Tibial nerve (tissue), 4 donors: ENCODE data around the gene C1orf115. TPM values are rescaled to one million over a fixed set of nuclear protein-coding genes. Genes with fewer than 3 reads are reported as not detected.
A peak's percentile ranks its signal among the peaks of the same experiment; 100 is the strongest.

Source experiments
- DNase-seq, 2 donors: peaks; one replicate each; pipeline ENCODE4 v3.0.0-alpha.2; 2019; ENCODE audit warnings: low spot score in 2 of 2
- H3K27ac ChIP-seq, 4 donors: fragments of 200-600 bp; sonication (generic) in 3 of 4; one replicate each; pipeline ENCODE4 v1.5.1; 2017 to 2019; ENCODE audit warnings: mild to moderate bottlenecking in 1 of 4
- H3K27me3 ChIP-seq, 2 donors: fragments of 200-600 bp; sonication (generic) in 1 of 2; one replicate each; pipeline versions ENCODE4 v1.5.1 to v1.6.0; 2017 to 2019
- H3K36me3 ChIP-seq, 3 donors: fragments of 200-600 bp; sonication (generic); one replicate each; pipeline ENCODE4 v1.5.1; 2018 to 2019
- H3K4me1 ChIP-seq, 4 donors: fragments of 200-600 bp; sonication (generic) in 3 of 4; one replicate each; pipeline ENCODE4 v1.5.1; 2017 to 2019
- H3K4me3 ChIP-seq, 4 donors: fragments of 200-600 bp; sonication (generic) in 3 of 4; one replicate each; pipeline ENCODE4 v1.5.1; 2017 to 2019; ENCODE audit warnings: mild to moderate bottlenecking in 1 of 4, moderate library complexity in 1 of 4
- H3K9me3 ChIP-seq, 4 donors: fragments of 200-600 bp; sonication (generic) in 3 of 4; one replicate each; pipeline ENCODE4 v1.5.1; 2017 to 2019
- CTCF ChIP-seq, 5 experiments: fragments of 200-600 bp in 3 of 5; fragments of 450-650 bp in 2 of 5; sonication (generic) in 3 of 5; IDR thresholded peaks; one replicate each; pipeline ENCODE4 v1.5.1; 2016 to 2019; ENCODE audit warnings: antibody characterized with exemption in 5 of 5, mild to moderate bottlenecking in 3 of 5, moderate library complexity in 2 of 5
- EP300 ChIP-seq, 2 donors: sonication (generic); formaldehyde crosslinking; IDR thresholded peaks; one replicate each; pipeline ENCODE4 v1.6.1; 2017; ENCODE audit warnings: antibody characterized with exemption in 2 of 2, mild to moderate bottlenecking in 1 of 2
- POLR2A ChIP-seq, 2 donors: fragments of 450-650 bp; IDR thresholded peaks; one replicate each; pipeline ENCODE4 v1.6.1; 2017; ENCODE audit warnings: antibody characterized with exemption in 2 of 2, mild to moderate bottlenecking in 2 of 2, moderate library complexity in 2 of 2
- WGBS, 2 donors: methylation state at CpG; one replicate each; pipeline ENCODE4 v1.1.5; 2018; 5-methylcytosine and 5-hydroxymethylcytosine counted together
- total RNA-seq, 4 donors: library from RNA; depleted of rRNA; stranded (reverse); fragments of >200 nt; gene quantifications; one replicate each; pipeline ENCODE4 v1.1.0, GENCODE V29; 2016

C1orf115 gene
- total RNA-seq, 4 donors from 2014 or later = 21.2 to 34.3 (median 28.8) TPM

GRCh38 chr1:220684890-220685289 lies 5.3 kb upstream of the C1orf115 start:
- WGBS, 2 donors = 49 to 53% methylated on average over 4 of the region's 4 CpGs
- no peaks in the 10 kb centered on the region for H3K9me3 ChIP-seq
- H3K27me3 ChIP-seq = peaks cover 0 to 15% of the 10 kb centered on the region in 2 donors

GRCh38 chr1:220685879-220686278 lies 4.3 kb upstream of the C1orf115 start:
- H3K4me1 ChIP-seq = peaks cover 0 to 14% (median 8%) of the 10 kb centered on the region in 4 donors
- H3K9me3 ChIP-seq = no peaks in the 10 kb centered on the region
- no peaks in the 10 kb centered on the region for H3K36me3 ChIP-seq
- TF ChIP-seq EP300 (IDR thresholded peaks at IDR 0.05) = no peak
- no peak for TF ChIP-seq CTCF (IDR thresholded peaks at IDR 0.05)
- no peak for TF ChIP-seq POLR2A (IDR thresholded peaks at IDR 0.05)
- H3K27ac ChIP-seq = no peak overlapping the region
- WGBS, 2 donors = 79 to 90% methylated on average over 3 of the region's 3 CpGs
- H3K27me3 ChIP-seq = peaks cover 0 to 20% of the 10 kb centered on the region in 2 donors
- no peak overlapping the region for H3K4me3 ChIP-seq
- DNase-seq = no peak

More at GRCh38 chr1:220684890-220685289, 5.3 kb upstream of the C1orf115 start:
- DNase-seq = no peak
- TF ChIP-seq EP300 (IDR thresholded peaks at IDR 0.05) = no peak
- TF ChIP-seq POLR2A (IDR thresholded peaks at IDR 0.05) = no peak
- no peak for TF ChIP-seq CTCF (IDR thresholded peaks at IDR 0.05)
- Histone ChIP-seq H3K4me1 (peaks cover 0 to 9% (median 7%) of the 10 kb centered on the region in 4 donors), H3K27ac (no peak overlapping the region), H3K36me3 (no peaks in the 10 kb centered on the region), H3K4me3 (no peak overlapping the region)

- DNase-seq = no peak
- no peak overlapping the region for H3K27ac ChIP-seq
- no peaks in the 10 kb centered on the region for H3K36me3 ChIP-seq
- TF ChIP-seq POLR2A (IDR thresholded peaks at IDR 0.05) (no peak), EP300 (IDR thresholded peaks at IDR 0.05) (no peak), CTCF (IDR thresholded peaks at IDR 0.05) (no peak)
- no peak overlapping the region for H3K4me3 ChIP-seq
- peaks cover 0 to 21% of the 10 kb centered on the region in 2 donors for H3K27me3 ChIP-seq
- H3K9me3 ChIP-seq = no peaks in the 10 kb centered on the region
- WGBS, 2 donors = 85 to 87% methylated on average over 5 of the region's 5 CpGs
- peaks cover 0 to 18% (median 7%) of the 10 kb centered on the region in 4 donors for H3K4me1 ChIP-seq
Observed at GRCh38 chr1:220687809-220688208, 2.4 kb upstream of the C1orf115 start.

- Histone ChIP-seq H3K4me3 (peak overlapping the region; percentile 41 to 73 (median 70)), H3K4me1 (peaks cover 0 to 18% (median 7%) of the 10 kb centered on the region in 4 donors), H3K27me3 (peaks cover 0 to 21% of the 10 kb centered on the region in 2 donors), H3K27ac (no peak overlapping the region), H3K36me3 (no peaks in the 10 kb centered on the region), H3K9me3 (no peaks in the 10 kb centered on the region)
- DNase-seq = no peak
- no peak for TF ChIP-seq EP300 (IDR thresholded peaks at IDR 0.05)
- TF ChIP-seq POLR2A (IDR thresholded peaks at IDR 0.05) = no peak
- TF ChIP-seq CTCF (IDR thresholded peaks at IDR 0.05) = no peak
- WGBS, 2 donors = 30 to 41% methylated on average over 14 of the region's 14 CpGs
Observed at GRCh38 chr1:220689666-220690065, 497 bp upstream of the C1orf115 start.

- peaks cover 0 to 18% (median 7%) of the 10 kb centered on the region in 4 donors for H3K4me1 ChIP-seq
- peaks cover 0 to under 1% (median 0%) of the 10 kb centered on the region in 3 donors for H3K36me3 ChIP-seq
- peaks cover 0 to 21% of the 10 kb centered on the region in 2 donors for H3K27me3 ChIP-seq
- peak overlapping the region; percentile 41 to 73 (median 70) for H3K4me3 ChIP-seq
- no peaks in the 10 kb centered on the region for H3K9me3 ChIP-seq
- no peak for DNase-seq
- H3K27ac ChIP-seq = peak overlapping the region in 1 of 4 donors; percentile 80
- no peak for TF ChIP-seq CTCF (IDR thresholded peaks at IDR 0.05)
- no peak for TF ChIP-seq EP300 (IDR thresholded peaks at IDR 0.05)
- TF ChIP-seq POLR2A (IDR thresholded peaks at IDR 0.05) = no peak
- WGBS, 2 donors = 52 to 62% methylated on average over 14 of the region's 14 CpGs
Observed at GRCh38 chr1:220691053-220691684, 1.0 kb downstream of the C1orf115 start.
